ENCODE measurements around the gene CFAP126. TPM values are rescaled to one million over a fixed set of nuclear protein-coding genes. Genes with fewer than 3 reads are reported as not detected.

The CFAP126 gene
- polyA plus RNA-seq, 10 donors = 0.31 to 2.0 (median 0.50) TPM; not detected in 1

Other genes starting within 250 kb of the CFAP126 start
- gene PFDN2, start 249.8 kb downstream of the CFAP126 start, polyA plus RNA-seq (ENCODE audit: insufficient read length in 10 of 10) = 10 to 100 TPM; 52.6 to 81.9 (median 62.9) TPM
- 10 to 100 TPM; 25.5 to 33.3 (median 29.0) TPM for gene NIT1, start 249.8 kb downstream of the CFAP126 start, polyA plus RNA-seq (ENCODE audit: insufficient read length in 10 of 10)
- gene DEDD, start 235.2 kb downstream of the CFAP126 start, polyA plus RNA-seq (ENCODE audit: insufficient read length in 10 of 10) = 10 to 100 TPM; 36.0 to 47.4 (median 44.5) TPM
- gene UFC1, start 213.9 kb downstream of the CFAP126 start, polyA plus RNA-seq (ENCODE audit: insufficient read length in 10 of 10) = 100 to 1,000 TPM in 5 of 10 donors, 10 to 100 TPM in 5; 93.2 to 118 (median 101) TPM
- gene USP21, start 208.4 kb downstream of the CFAP126 start, polyA plus RNA-seq (ENCODE audit: insufficient read length in 10 of 10) = 10 to 100 TPM; 24.5 to 33.2 (median 27.3) TPM
- gene PPOX, start 201.4 kb downstream of the CFAP126 start, polyA plus RNA-seq (ENCODE audit: insufficient read length in 10 of 10) = 10 to 100 TPM; 15.2 to 29.1 (median 19.1) TPM
- gene B4GALT3, start 190.4 kb downstream of the CFAP126 start, polyA plus RNA-seq (ENCODE audit: insufficient read length in 10 of 10) = 10 to 100 TPM; 18.2 to 29.4 (median 23.3) TPM
- 10 to 100 TPM in 8 of 10 donors, 1 to 10 TPM in 2; 6.8 to 23.6 (median 11.8) TPM for gene ADAMTS4, start 168.8 kb downstream of the CFAP126 start, polyA plus RNA-seq (ENCODE audit: insufficient read length in 10 of 10)
- gene NDUFS2, start 165.5 kb downstream of the CFAP126 start, polyA plus RNA-seq (ENCODE audit: insufficient read length in 10 of 10) = 100 to 1,000 TPM; 115 to 160 (median 139) TPM
- 10 to 100 TPM; 14.9 to 26.2 (median 19.6) TPM for gene FCER1G, start 152.6 kb downstream of the CFAP126 start, polyA plus RNA-seq (ENCODE audit: insufficient read length in 10 of 10)
- gene APOA2, start 144.2 kb downstream of the CFAP126 start, polyA plus RNA-seq (ENCODE audit: insufficient read length in 10 of 10) = 10 to 100 TPM in 1 of 10 donors, 1 to 10 TPM in 1, under 1 TPM in 1, not detected in 7; 0.55 to 10.5 (median 2.2) TPM
- gene TOMM40L, start 141.8 kb downstream of the CFAP126 start, polyA plus RNA-seq (ENCODE audit: insufficient read length in 10 of 10) = 10 to 100 TPM in 3 of 10 donors, 1 to 10 TPM in 7; 8.7 to 11.3 (median 9.4) TPM
- gene NR1I3, start 129.7 kb downstream of the CFAP126 start, polyA plus RNA-seq (ENCODE audit: insufficient read length in 10 of 10) = 1 to 10 TPM in 3 of 10 donors, under 1 TPM in 7; 0.58 to 1.4 (median 0.75) TPM
- gene PCP4L1, start 109.1 kb downstream of the CFAP126 start, polyA plus RNA-seq (ENCODE audit: insufficient read length in 10 of 10) = under 1 TPM; 0.19 to 0.63 (median 0.36) TPM
- gene MPZ, start 57.9 kb downstream of the CFAP126 start, polyA plus RNA-seq (ENCODE audit: insufficient read length in 10 of 10) = 10 to 100 TPM in 9 of 10 donors, 1 to 10 TPM in 1; 9.1 to 17.8 (median 13.0) TPM
- 100 to 1,000 TPM; 120 to 148 (median 133) TPM for gene SDHC, start 53.5 kb downstream of the CFAP126 start, polyA plus RNA-seq (ENCODE audit: insufficient read length in 10 of 10)
- gene FCGR2A, start 137.6 kb upstream of the CFAP126 start, polyA plus RNA-seq (ENCODE audit: insufficient read length in 10 of 10) = 1 to 10 TPM; 3.5 to 7.7 (median 5.3) TPM
- 1 to 10 TPM in 1 of 10 donors, under 1 TPM in 8, not detected in 1; 0.43 to 1.7 (median 0.65) TPM for gene HSPA6, start 156.7 kb upstream of the CFAP126 start, polyA plus RNA-seq (ENCODE audit: insufficient read length in 10 of 10)
- gene FCGR3A, start 181.9 kb upstream of the CFAP126 start, polyA plus RNA-seq (ENCODE audit: insufficient read length in 10 of 10) = 1 to 10 TPM; 1.4 to 2.7 (median 2.0) TPM

All from muscle of back (tissue), 10 donors.